GM23338 (cell line): ENCODE data around the gene FYTTD1. TPM values are rescaled to one million over a fixed set of nuclear protein-coding genes. Genes with fewer than 3 reads are reported as not detected.

Experiments used
- ATAC-seq: fragments of 200-7000 bp; cut with Tn5 transposase; 3 replicates; pipeline ENCODE4 v1.9.1; 2020
- DNase-seq: peaks from one replicate; pipeline ENCODE4 v3.0.0-alpha.2; 2015; ENCODE audit warnings: low spot score
- H2AFZ ChIP-seq: fragments of 200-600 bp; sonication (generic); 2 replicates; pipeline ENCODE4 v1.8.0; 2016; ENCODE audit warnings: antibody characterized with exemption, mild to moderate bottlenecking, moderate library complexity
- H3F3A ChIP-seq: fragments of 200-600 bp; sonication (generic); replicated peaks from 2 replicates; pipeline ENCODE4 v1.8.0; 2017; ENCODE audit warnings: antibody characterized with exemption, mixed run types, low read depth
- H3K27ac ChIP-seq: fragments of 200-600 bp; sonication (generic); 2 replicates; pipeline ENCODE4 v1.6.1; 2016; ENCODE audit warnings: low read depth
- H3K27me3 ChIP-seq: fragments of 200-600 bp; sonication (generic); 2 replicates; pipeline ENCODE4 v1.8.0; 2016; ENCODE audit warnings: mild to moderate bottlenecking, mixed run types, moderate library complexity; ENCODE audit not compliant: insufficient read depth
- H3K36me3 ChIP-seq: fragments of 200-600 bp; sonication (generic); 2 replicates; pipeline ENCODE4 v1.8.0; 2016; ENCODE audit warnings: mild to moderate bottlenecking; ENCODE audit not compliant: insufficient read depth
- H3K4me1 ChIP-seq: fragments of 200-600 bp; sonication (generic); 2 replicates; pipeline ENCODE4 v1.8.0; 2016; ENCODE audit warnings: mild to moderate bottlenecking, moderate library complexity; ENCODE audit not compliant: insufficient read depth
- H3K4me2 ChIP-seq: fragments of 200-600 bp; sonication (generic); 2 replicates; pipeline ENCODE4 v1.7.1; 2017; ENCODE audit warnings: mixed run types
- H3K4me3 ChIP-seq: fragments of 200-600 bp; sonication (generic); 2 replicates; pipeline ENCODE4 v1.6.1; 2016; ENCODE audit warnings: mixed run types
- H3K79me2 ChIP-seq: fragments of 200-600 bp; sonication (generic); replicated peaks from 2 replicates; pipeline ENCODE4 v1.8.0; 2017; ENCODE audit warnings: mild to moderate bottlenecking; ENCODE audit not compliant: insufficient read depth
- H3K9me2 ChIP-seq: fragments of 200-600 bp; sonication (generic); 2 replicates; pipeline ENCODE4 v1.8.0; 2017; ENCODE audit not compliant: insufficient read depth
- H4K20me1 ChIP-seq: fragments of 200-600 bp; sonication (generic); replicated peaks from 2 replicates; pipeline ENCODE4 v1.8.0; 2017; ENCODE audit warnings: mild to moderate bottlenecking; ENCODE audit not compliant: insufficient read depth
- H3K27ac Mint-ChIP-seq: 2 replicates; pipeline ENCODE4 v1.8.0; 2020; ENCODE audit warnings: inconsistent platforms, mild to moderate bottlenecking, moderate library complexity, mixed read lengths
- H3K27me3 Mint-ChIP-seq: 3 replicates; pipeline ENCODE4 v1.8.0; 2022; ENCODE audit warnings: low read depth, mild to moderate bottlenecking, moderate library complexity, mixed read lengths, inconsistent platforms; ENCODE audit not compliant: insufficient read depth, poor library complexity
- H3K36me3 Mint-ChIP-seq: 3 replicates; pipeline ENCODE4 v1.8.0; 2021; ENCODE audit warnings: low read depth, mild to moderate bottlenecking, inconsistent platforms, moderate library complexity, mixed read lengths
- H3K4me1 Mint-ChIP-seq: 3 replicates; pipeline ENCODE4 v1.8.0; 2020; ENCODE audit warnings: mild to moderate bottlenecking, inconsistent platforms, mixed read lengths
- H3K4me3 Mint-ChIP-seq: 3 replicates; pipeline ENCODE4 v1.8.0; 2021; ENCODE audit warnings: moderate library complexity, mild to moderate bottlenecking, inconsistent platforms, mixed read lengths
- H3K9me3 Mint-ChIP-seq: 3 replicates; pipeline ENCODE4 v1.8.0; 2020; ENCODE audit warnings: moderate library complexity, mild to moderate bottlenecking, inconsistent platforms, mixed read lengths
- ETS1 ChIP-seq: IDR thresholded peaks from 2 replicates; pipeline ENCODE4 v1.6.1; 2016; ENCODE audit warnings: antibody characterized with exemption
- EZH2phosphoT487 ChIP-seq: fragments of 200-600 bp; sonication (generic); IDR thresholded peaks from one replicate; pipeline ENCODE4 v1.8.1; 2018; ENCODE audit warnings: antibody characterized with exemption; ENCODE audit not compliant: unreplicated experiment
- POLR2AphosphoS5 ChIP-seq: IDR thresholded peaks from 2 replicates; pipeline ENCODE4 v1.6.1; 2016; ENCODE audit warnings: antibody characterized with exemption, low read depth
- REST ChIP-seq: IDR thresholded peaks from one replicate; pipeline ENCODE4 v1.6.1; 2018; ENCODE audit warnings: antibody characterized with exemption; ENCODE audit not compliant: unreplicated experiment
- ZNF462 ChIP-seq: fragments of 250-450 bp; sonication (Bioruptor Pico); IDR thresholded peaks from 2 replicates; pipeline ENCODE4 v1.5.0; 2020; ENCODE audit warnings: mild to moderate bottlenecking, moderate library complexity
- polyA plus RNA-seq: library from polyadenylated mRNA; unstranded; fragments of >200 nt; fragmentation: Nextera tagmentation; extraction: Ambion mirVana; gene quantifications from 2 replicates; pipeline ENCODE4 v1.2.1, GENCODE V29; 2016
- total RNA-seq: library from RNA; depleted of rRNA; stranded (reverse); fragments of >200 nt; shearing (Covaris generic); gene quantifications from 2 replicates; pipeline ENCODE4 v1.2.3, GENCODE V29; 2014

Gene FYTTD1
- total and polyA plus RNA-seq, 2 experiments from 2014 or later: 13.7 to 14.8 TPM

GRCh38 chr3:197791113-197791891 lies 41.6 kb downstream of the FYTTD1 start, which contains the start of gene LRCH3:
Gene LRCH3 (plus strand): TSS chr3:197791254. CDS start chr3:197791279, 25 bp downstream.
- Histone ChIP-seq H3K27ac (peak within 1 kb of the TSS; percentile 93; the same call in 1 of the 2 replicates), H3K79me2 (peaks cover 48% of the 10 kb centered on the region), H3F3A (peaks cover 4% of the 10 kb centered on the region; the same call in 1 of the 2 replicates), H3K36me3 (no peaks in the 10 kb centered on the region), H4K20me1 (peaks cover 16% of the 10 kb centered on the region), H3K4me3 (peak within 1 kb of the TSS; percentile 92), H3K27me3 (0 out of 2 replicates have a peak, but pooled peaks cover 5% of the 10 kb centered on the region), H3K4me1 (no peaks in the 10 kb centered on the region), H2AFZ (peak within 1 kb of the TSS; percentile 98), H3K4me2 (peak within 1 kb of the TSS; percentile 97), H3K9me2 (no peaks in the 10 kb centered on the region)
- ATAC-seq: peak; percentile 91
- H3K4me3 Mint-ChIP-seq: peak within 1 kb of the TSS; percentile 89
- TF ChIP-seq ETS1: peak; percentile 67; the same call in 1 of the 2 replicates
- TF ChIP-seq ZNF462 (CRISPR knock-in tag): no peak
- no peak for TF ChIP-seq EZH2phosphoT487
- TF ChIP-seq POLR2AphosphoS5: peak; percentile 99
- TF ChIP-seq REST: peak; percentile 15
- DNase-seq: peak; percentile 94
- H3K36me3 Mint-ChIP-seq: peaks cover 3% of the 10 kb centered on the region; the same call in 1 of the 3 replicates
- no peaks in the 10 kb centered on the region for H3K9me3 Mint-ChIP-seq
- peaks cover 3% of the 10 kb centered on the region for H3K27me3 Mint-ChIP-seq
- peak within 1 kb of the TSS; percentile 96 for H3K27ac Mint-ChIP-seq
- peaks cover 5% of the 10 kb centered on the region; the same call in 2 of the 3 replicates for H3K4me1 Mint-ChIP-seq
